GM21619 (cell line): ENCODE results near the gene SMIM8.
"Not testable (repeated sequence)": the region's sequence is repeated elsewhere in the genome, so short reads cannot be mapped to it uniquely, and the experiment has no call there.

Experiments
- ATAC-seq: cut with Tn5 transposase; IDR thresholded peaks from one replicate; pipeline ENCODE4 v1.9.1; 2021; ENCODE audit not compliant: unreplicated experiment

Gene SMIM8

DNA sequence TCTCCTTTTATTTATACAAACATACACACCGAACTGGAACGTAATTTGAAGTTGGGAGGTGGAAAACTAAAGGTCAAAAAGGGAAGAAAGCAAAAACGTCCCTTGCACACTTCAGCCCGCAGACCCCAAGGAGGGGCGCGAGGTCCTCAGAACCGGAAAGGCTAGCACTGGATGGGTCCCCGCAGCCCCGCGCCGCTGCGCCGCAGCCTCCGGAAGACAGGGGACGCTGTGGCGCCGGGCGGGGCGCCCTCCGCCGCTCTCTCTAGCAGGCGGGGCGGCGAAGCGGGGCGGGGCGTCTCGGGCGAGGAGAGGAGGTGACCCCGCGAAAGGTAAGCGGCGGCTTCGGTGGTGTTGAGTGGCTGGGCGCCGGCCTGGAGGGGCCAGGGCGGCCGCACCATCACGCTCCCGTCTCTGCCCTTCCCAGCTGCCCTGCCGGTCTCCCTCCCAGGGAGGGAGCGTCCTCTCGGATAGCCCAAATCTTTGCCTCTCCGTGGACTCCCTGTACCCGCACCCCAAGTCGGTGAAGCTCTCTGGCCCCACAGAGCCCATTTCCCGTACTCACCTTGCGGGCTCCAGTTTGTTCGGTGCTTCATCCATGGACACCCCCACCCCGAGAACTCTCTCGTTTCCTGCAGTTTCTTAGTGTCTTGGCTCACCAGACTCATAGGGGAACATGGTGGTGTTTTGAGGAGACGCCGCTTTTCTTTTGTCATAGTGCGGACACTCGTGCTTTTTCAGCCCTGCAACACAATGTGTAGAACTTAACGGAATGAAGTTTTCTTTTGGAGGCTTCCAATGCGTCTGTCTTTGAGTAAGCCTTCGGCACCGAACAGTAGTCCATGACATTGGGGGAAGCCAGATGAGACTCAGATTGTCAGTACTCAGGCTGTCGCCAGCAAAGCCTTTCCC, at the start of gene SMIM8:
SMIM8 (plus strand) TSS at position 285 of the 909 bp plus-strand sequence. CDS start 14,444 bp downstream, outside the sequence.
- ATAC-seq = peak; percentile 100

DNA sequence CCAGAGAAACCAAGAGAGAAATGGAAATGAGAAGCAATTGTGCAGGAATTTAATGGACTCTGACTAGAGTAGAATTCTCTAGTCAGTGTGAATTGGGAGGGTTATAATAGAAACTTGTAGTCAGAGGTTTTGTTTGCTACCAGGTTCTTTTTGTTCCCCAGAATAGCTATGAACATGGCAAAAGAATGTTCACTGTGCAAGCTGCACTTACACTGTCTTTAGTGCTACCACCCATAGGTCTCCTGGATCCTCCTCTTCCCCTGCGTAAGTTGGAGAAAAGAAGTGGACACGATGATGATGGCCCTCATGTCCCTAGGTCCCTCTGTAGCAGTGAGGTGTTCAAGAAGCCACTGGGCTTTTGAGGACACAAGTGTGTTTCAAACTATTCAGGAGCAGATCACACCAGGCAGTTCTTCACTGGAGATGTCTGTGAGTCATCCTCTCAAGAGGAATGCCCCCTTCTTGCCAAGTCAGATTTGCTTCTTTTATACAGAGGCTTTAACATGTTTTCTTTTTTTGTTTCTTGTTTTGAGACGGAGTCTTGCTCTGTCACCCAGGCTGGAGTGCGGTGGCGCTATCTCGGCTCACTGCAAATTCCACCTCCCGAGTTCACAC, 47.6 kb upstream of the SMIM8 start:
- ATAC-seq = no peak

DNA sequence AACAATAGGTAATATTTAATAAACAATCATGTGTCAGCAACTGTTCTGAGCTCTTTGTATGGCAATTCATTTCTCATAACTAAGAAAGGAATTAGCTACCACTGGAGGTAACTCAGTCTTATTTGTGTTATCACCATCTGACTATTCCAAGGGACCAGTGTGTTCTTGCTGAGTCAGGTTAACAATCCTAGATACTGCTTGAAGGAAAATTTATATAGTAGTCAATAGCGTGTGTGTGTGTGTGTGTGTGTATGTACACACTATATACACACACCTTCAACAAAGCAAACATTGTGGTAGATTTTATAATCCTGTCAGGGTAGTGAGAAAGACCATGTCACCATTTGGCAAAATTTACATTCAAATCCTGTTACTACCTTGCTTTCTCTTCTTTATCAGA, 45.8 kb upstream of the SMIM8 start:
- ATAC-seq = no peak

DNA sequence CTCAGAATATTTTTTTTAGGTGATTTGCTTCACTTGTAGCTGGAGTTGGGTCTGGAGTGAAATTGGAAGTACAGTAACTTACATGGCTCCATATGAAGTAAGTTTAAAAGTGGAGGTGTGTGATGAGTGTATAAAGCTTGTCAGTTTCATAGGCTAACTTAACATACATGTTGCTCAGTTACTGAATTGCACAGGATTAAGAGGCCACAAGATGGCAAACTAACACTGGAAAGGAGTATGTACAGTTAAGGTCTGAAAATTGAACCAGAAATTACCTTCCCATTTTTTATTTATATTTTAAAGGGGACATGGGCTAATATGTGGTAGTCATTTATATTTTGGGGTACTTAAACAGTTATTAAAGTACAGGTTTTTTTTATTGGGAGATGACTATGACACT, 45.3 kb upstream of the SMIM8 start:
- no peak for ATAC-seq

GRCh38 chr6:87279196-87279595, 43.2 kb upstream of the SMIM8 start:
- no peak for ATAC-seq

DNA sequence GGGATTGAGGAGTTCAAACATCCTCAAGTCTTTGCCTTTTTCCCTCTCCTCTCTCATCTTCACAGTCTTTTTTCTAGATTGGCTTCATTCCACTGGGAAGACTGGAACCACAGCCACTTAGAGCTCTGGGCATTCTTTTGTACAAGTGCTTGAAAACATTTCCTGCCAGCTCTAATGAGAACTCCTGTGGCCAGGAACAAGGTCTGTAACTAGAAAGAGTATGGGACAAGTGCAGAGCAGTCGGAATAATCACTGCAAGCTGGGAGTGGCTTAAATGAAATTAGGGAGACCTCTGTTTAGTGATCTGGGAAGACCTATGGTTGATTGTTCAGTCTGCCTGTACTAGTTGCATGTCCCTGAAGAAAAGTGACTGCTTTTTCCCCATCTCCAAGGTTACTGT, 41.0 kb upstream of the SMIM8 start:
- no peak for ATAC-seq

- ATAC-seq = no peak
These were observed 39.6 kb upstream of the SMIM8 start for GRCh38 chr6:87282743-87283142.

GRCh38 chr6:87283461-87283860, 38.9 kb upstream of the SMIM8 start:
- ATAC-seq = no peak

DNA sequence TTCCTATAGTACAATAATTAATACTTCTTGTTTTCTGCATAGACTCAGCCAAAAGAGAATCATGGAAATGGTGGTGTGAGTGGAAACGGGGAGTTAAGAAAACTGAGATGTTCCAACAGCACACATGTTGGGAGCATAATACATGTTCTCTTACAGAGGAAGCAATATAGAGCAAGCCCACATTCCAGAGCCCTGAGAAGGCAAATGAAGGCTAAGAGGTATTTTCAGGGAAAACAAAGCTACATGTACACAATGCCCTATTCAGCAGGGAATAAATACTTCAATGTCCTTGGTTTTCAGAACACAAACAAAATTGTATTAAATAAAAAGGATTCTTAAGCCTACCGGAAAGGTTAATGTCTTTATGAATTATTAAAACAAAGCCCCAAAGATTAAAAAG, 35.1 kb upstream of the SMIM8 start:
- ATAC-seq = no peak

DNA sequence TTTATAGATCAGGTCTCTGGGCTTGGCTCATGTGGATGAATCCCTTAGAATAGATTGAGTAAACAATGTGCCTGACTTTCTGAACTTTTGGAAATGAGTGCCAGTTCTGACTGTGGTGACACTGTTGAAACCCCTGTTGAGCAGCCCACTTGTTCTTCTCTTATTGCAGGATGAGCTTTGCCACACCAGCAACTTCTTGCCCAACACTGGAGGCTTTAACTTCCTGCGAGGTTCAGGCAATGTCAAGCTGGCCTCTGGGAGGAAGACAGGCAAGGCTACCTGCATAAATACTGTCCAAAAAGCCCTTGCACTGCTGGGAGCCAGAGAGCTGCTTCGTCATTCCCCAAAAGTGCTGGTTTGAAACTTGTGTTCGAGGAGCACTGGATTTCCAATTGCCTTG, 32.8 kb upstream of the SMIM8 start:
- ATAC-seq = no peak

GRCh38 chr6:87291883-87292282, 30.5 kb upstream of the SMIM8 start:
- no peak for ATAC-seq

DNA sequence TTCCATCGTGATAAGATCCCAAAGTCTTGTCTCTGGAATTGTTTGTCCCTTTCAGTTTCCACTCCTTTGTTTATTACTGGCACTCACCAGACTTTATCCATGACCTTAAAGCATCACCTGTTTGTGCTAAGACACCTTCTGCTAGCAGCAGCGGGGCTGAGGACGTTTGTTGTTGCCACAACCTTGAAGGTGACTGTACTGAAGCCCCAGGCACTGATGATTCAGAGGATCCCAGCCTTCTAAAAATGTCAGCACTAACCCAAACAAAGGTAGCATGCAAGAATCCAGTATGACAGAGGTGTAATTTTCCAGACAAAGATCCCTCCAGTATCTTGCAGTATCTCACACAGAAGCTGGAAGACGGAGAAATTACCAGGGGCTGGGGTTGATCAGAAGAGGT, 28.9 kb upstream of the SMIM8 start:
- ATAC-seq = no peak

DNA sequence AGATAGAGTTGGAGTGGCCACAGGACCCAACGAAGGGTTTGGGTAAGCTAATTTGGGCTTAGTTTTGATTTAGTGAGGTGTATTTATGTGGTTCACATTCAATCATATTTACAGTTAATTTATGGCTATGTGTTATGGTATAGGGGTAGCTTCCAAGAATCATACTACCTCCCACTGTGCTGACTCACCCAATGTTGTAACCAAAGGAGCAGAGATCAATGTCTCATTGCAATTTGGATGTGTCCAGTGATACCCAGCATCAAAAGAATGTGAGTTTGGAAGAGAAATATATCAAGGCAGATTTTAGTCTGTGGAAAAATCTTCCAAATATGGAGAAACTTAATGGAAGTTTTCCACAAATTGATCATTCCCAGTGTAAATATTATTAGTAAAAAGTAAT, 25.3 kb upstream of the SMIM8 start:
- no peak for ATAC-seq

GRCh38 chr6:87301277-87301676, 21.1 kb upstream of the SMIM8 start:
- not testable (repeated sequence) for ATAC-seq

- no peak for ATAC-seq
These were observed 13.4 kb upstream of the SMIM8 start for GRCh38 chr6:87308970-87309369.

- ATAC-seq = no peak
These were observed 9.5 kb upstream of the SMIM8 start for GRCh38 chr6:87312860-87313259.

DNA sequence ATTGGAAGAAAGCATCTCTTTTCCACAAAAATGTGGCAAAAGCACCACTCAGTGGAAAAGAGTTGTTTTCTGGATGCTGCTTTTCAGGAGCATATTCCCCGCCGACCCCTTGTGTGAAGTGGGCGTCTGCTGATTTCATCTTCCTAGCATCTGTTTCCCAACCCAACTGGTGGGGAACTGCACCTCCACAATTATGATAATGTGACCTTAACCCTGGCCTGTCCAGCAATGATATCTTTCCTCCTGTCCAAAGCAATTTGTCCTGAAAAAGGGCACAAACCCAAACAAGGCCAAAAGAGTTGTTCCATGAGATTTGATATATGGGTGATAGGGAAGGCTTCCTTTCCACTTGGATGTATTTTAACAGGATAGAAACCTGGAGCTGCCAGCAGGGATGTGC, 7.3 kb upstream of the SMIM8 start:
- ATAC-seq = no peak

- no peak for ATAC-seq
These were observed 3.0 kb upstream of the SMIM8 start for GRCh38 chr6:87319271-87319987.

DNA sequence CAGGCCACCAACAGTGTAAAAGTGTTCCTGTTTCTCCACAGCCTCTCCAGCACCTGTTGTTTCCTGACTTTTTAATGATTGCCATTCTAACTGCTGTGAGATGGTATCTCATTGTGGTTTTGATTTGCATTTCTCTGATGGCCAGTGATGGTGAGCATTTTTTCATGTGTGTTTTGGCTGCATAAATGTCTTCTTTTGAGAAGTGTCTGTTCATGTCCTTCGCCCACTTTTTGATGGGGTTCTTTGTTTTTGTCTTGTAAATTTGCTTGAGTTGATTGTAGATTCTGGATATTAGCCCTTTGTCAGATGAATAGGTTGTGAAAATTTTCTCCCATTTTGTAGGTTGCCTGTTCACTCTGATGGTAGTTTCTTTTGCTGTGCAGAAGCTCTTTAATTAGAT, 1.5 kb downstream of the SMIM8 start:
- not testable (repeated sequence) for ATAC-seq

DNA sequence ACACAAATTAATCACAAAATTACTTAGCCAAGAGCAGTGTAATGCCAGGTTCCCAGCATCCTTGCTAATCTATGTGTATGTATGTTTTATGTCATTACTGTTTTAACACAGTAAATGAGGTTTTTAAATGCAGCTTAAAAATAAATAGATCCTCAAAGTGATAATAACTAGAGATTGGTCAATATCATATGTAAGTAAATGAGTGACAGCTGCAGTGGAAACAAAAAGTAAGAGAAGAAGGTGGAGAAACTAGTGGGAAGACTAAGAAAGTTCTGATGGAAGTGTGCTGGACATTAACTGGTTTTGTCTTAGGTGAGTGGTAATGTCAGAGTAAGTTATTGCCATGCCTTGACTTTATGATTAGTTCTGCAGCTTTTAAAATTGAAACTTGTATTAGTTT, 8.6 kb downstream of the SMIM8 start:
- ATAC-seq = no peak

GRCh38 chr6:87333033-87333432, 10.6 kb downstream of the SMIM8 start:
- ATAC-seq = no peak
